ENCODE results near the gene GJA1.
"Not testable (repeated sequence)": the region's sequence is repeated elsewhere in the genome, so short reads cannot be mapped to it uniquely, and the experiment has no call there.

The GJA1 gene

DNA sequence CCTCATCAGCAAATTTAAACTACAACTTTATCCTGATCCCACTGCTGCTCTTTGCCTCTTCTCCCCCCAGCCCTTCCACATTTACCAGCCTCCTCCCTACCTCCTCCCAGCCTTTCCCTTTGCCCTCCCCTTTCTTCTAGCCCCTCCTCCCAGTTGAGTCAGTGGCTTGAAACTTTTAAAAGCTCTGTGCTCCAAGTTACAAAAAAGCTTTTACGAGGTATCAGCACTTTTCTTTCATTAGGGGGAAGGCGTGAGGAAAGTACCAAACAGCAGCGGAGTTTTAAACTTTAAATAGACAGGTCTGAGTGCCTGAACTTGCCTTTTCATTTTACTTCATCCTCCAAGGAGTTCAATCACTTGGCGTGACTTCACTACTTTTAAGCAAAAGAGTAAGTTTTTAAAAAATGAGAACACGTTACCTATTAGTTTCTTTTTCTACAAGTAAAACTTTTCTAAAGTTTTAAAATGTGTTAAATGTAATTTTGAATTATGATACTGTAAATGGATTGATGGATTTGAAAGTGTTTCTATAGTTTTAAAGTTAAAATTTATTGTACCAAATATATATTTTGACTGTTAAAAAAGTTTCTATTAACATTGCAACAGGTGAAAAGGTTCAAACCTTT, at the start of gene GJA1:
GJA1 (plus strand) TSS at position 203 of the 626 bp plus-strand sequence. CDS start 11,202 bp downstream, outside the sequence.
- DNase-seq: no peak

DNA sequence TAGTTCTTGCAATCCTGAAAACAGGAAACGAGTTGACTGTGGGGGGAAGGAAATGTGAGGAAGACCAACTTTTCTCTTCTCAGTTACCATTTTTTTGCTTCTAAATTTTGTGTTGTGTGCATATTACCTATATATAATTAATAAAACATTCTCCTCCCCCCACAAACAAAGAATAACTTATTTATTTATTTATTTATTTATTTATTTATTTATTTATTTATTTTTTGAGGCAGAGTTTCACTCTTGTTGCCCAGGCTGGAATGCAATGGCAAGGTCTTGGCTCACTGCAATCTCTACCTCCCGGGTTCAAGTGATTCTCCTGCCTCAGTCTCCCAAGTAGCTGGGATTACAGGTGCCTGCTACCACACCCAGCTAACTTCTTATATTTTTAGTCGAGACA, 48.9 kb upstream of the GJA1 start:
- not testable (repeated sequence) for DNase-seq

GRCh38 chr6:121389419-121389818, 46.0 kb upstream of the GJA1 start:
- no peak for DNase-seq

GRCh38 chr6:121393731-121394505, 41.5 kb upstream of the GJA1 start:
- no peak for DNase-seq

- DNase-seq: no peak
Measured at GRCh38 chr6:121395736-121396135, 39.7 kb upstream of the GJA1 start.

DNA sequence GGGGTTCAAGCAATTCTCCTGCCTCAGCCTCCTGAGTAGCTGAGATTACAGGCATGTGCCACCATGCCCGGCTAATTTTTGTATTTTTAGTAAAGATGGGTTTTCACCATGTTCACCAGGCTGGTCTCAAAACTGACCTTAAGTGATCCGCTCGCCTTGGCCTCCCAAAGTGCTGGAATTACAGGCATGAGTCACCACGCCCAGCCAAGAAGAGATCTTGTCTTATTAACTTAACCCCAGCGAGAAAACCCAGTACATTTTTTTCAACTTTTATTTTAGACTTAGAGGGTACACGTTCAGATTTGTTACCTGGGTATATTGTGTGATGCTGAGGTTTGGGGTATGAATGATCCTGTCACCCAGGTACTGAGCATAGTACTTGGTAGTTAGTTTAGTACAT, 38.3 kb upstream of the GJA1 start:
- not testable (repeated sequence) for DNase-seq

GRCh38 chr6:121398127-121398526, 37.3 kb upstream of the GJA1 start:
- no peak for DNase-seq

GRCh38 chr6:121399966-121400365, 35.5 kb upstream of the GJA1 start:
- no peak for DNase-seq

GRCh38 chr6:121403964-121404363, 31.5 kb upstream of the GJA1 start:
- no peak for DNase-seq

DNA sequence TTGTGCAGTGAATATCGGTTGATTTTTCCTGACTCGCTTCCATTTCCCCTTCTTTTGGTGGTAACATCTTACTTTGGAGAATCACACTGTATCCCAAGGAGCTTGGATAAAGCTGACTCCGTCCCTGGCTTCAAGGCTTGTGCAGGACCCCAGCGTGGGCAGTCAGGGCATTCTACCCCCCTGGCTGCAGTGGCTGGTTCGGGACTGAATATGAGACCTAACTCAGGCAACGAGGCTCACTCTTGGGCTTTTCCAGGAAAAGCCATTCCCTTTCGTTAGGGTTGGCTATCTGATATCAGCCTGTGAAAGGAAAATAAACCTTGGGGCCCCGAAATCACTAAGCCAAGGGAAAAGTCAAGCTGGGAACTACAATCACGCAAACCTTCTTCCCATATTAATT, 30.1 kb upstream of the GJA1 start:
- DNase-seq: no peak

- DNase-seq: no peak
Measured at GRCh38 chr6:121408321-121408720, 27.1 kb upstream of the GJA1 start.

GRCh38 chr6:121413879-121414278, 21.6 kb upstream of the GJA1 start:
- no peak for DNase-seq

DNA sequence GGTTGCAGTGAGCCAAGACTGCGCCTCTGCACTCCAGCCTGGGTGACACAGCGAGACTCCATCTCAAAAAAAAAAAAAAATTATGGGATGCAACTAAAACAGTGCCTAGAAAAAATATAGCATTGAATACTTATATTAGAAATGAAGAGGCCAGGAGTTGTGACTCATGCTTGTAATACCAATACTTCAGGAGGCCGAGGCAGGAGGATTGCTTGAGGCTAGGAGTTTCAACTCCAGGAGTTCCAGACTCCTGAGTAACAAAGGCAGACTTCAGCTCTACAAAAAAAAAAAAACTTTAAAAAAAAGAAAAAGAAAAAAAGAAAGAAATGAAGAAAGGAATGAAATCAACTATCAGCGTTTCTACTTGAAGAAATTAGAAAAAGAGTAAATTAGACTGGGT, 17.1 kb upstream of the GJA1 start:
- DNase-seq: no peak

DNA sequence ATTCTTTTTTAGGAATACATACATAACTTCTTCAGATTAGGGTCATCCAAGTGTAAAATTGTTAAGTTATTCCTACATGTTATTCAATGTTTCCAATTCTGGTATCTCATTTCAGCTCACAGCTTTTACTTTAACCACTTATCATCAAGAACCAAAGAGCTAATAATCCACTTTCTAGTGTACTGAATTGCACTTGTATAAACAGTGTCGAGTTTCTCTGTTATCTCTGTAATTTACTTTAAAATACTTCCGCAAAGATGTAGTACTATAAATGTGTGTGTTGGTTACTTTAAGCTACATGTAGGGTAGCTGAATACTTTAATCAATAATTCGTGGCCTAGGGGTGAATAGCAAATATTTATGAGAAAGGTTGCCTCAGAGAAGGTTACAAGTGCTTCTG, 8.8 kb upstream of the GJA1 start:
- DNase-seq: no peak

- no peak for DNase-seq
Measured at GRCh38 chr6:121428872-121429756, 6.3 kb upstream of the GJA1 start.

DNA sequence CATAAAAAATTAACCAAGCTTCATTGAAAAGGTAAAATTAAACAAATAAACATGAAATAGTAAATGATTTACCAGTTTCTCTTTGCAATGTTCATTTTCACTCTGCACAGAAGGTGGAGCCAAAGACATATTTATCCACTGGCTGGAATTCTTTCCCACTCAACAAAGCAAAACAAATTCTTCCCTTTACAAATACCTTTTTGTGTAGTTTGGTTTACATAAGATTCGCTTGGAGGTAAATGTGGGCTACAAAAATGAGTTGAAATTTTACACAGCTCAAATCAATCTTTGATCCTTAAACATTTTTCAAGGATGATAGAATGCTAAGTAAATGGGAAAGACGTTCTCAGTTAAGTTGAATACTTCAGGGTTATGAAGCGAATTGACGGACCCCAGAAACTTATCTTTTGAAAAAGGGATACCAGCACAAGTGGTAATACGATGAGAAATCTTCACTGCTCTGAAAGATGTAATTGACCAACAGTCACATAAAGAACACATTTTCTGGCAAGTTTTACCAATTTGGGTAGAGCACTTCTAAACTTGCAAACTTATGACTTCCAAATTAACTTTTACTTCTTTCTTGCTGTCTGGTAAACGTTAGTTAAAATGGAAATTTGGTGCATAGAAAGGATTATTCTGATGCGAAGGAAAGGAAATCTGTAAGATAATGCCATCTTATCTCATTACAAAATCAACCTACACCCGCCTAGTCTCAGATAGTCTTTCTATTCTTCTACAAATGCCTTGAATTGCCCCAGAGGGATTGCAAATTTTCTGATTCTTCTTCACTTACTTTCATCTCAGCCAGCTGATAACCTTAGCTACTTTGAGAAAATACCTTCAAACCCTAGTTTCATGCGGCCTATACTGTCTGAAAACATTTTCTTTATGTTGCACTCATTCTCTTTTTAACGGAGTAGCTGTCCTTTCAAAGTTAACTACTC, 4.7 kb upstream of the GJA1 start:
- no peak for DNase-seq

DNA sequence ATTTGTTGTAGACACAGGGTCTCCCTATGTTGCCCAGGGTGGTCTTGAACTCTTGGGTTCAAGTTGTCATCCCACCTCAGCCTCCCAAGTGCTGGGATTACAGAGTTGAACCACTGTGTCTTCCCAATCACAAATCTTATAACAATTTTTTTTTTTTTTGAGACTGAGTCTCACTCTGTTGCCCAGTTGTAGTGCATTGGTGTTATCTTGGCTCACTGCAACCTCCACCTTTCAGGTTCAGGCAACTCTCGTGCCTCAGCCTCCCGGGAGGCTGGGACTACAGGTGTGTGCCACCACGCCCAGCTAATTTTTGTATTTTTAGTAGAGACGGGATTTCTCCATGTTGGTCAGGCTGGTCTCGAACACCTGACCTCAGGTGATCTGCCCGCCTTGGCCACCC, 3.7 kb upstream of the GJA1 start:
- not testable (repeated sequence) for DNase-seq

DNA sequence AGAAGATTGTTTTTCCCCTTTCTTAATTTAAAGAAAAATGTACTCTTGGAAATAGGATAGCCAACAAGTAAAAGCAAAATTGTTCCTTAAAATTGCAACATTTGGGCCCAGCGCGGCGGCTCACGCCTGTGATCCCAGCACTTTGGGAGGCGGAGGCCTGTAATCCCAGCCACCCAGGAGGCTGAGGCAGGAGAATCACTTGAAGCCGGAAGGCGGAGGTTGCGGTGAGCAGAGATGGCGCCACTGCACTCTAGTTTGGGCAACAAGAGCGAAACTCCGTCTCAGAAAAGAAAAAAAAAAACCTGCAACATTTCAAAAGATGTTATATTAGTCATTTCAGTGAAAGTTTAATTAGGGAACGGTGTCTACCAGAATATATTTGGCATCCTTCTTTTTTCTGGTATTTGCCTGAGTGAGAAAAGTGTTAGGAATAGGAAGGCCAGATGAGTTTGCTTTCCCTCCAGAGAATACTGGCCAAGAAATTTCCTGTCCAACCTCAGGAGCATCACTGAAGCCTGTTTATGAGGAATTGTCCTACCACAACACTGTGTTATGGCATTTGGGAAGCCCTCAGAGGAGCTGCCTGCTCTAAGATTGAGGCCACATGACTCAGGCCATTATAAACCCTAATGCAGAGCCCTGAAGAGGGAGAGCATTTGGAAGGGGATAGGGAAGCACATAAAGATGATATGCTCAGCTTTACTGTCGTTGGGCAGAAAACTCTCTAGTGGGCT, 1.2 kb upstream of the GJA1 start:
- no peak for DNase-seq

DNA sequence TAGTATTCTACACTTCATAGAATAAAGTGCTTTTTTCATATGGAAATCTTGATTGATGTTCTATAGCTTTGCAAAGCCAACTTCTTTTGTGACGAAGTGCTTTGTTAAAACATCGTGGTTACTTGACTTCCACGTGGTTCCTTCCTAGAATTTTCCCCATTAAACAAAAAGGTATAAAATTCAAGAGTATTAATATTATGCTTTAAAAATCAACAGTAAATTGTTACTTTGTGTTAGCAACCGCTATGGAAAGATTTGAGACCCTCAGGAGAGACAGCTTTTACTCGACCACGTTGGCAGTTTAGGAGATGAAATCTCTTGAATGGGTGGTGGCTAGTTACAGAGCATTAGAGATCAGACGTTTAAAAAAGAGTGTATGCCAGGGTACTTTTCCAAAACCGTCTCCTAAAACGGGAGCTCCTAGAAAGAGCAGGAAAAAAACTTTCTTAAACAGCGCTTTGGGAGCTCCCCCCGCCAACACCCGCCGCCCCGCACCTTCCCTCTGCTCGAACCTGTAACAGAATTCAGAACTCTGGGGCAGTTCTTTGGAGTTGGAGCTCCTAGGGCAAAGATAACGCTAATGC, 920 bp downstream of the GJA1 start:
- DNase-seq: no peak

DNA sequence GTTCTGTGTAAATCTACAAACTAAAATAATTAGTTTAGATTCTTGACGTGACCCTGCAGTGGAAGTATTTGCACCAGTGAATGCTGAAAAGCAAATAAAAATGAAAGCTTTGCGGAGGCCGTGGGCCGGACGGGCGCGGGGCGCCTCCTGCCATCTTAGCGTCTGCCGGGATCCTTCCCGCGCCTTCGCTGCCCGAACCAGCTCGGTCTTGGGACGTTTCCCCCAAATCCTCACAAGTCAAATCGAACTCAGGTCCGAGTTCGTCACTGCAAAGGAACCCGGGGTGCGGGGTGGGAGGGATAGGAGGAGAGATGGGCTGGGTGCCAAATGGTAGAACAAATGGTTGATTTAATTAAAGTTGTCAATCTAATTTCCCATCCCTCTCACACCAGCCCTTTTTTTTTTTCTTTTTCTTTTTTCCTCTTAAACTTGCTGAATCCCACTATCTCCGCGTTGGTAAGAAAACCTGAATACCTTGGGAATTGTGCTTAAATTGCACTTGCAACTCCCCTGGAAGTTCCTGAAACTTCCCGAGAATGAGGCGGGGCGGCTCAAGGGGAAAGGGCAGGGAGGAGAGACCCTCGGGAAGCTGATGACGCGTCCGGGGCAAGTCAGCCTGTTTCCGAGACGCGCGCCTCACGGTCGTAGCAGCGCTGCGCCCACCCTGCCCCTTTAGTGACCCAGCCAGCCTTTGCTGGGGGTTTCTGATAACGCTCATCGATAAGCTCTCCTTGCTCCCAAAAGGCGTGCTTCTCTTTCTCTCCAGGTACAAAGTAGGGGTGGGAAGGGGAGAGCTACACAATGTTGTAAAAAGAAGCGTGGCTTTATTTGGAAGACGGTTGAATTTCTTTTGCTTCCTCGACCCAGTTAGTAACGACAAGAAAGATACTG, 1.8 kb downstream of the GJA1 start:
- DNase-seq: peak; percentile 6
